Fibroblast of lung (primary cell): ENCODE data around the gene AFAP1. TPM values are rescaled to one million over a fixed set of nuclear protein-coding genes. Genes with fewer than 3 reads are reported as not detected.

Experiments used
- DNase-seq, 2 donors: peaks; one replicate each; pipeline versions ENCODE4 v3.0.0 to v3.0.0-alpha.2; 2010; ENCODE audit warnings: low read depth in 2 of 2
- H2AFZ ChIP-seq: 2 replicates; pipeline ENCODE4 v1.5.1; 2012; ENCODE audit warnings: low read length, control low read depth, inconsistent platforms
- H3K27ac ChIP-seq: 2 replicates; pipeline ENCODE4 v1.5.1; 2011; ENCODE audit warnings: low read length, control low read depth; ENCODE audit not compliant: insufficient read depth
- H3K27me3 ChIP-seq: 2 replicates; pipeline ENCODE4 v1.5.1; 2011; ENCODE audit warnings: mild to moderate bottlenecking, low read length; ENCODE audit not compliant: control insufficient read depth, insufficient read depth
- H3K36me3 ChIP-seq: 2 replicates; pipeline ENCODE4 v1.5.1; 2011; ENCODE audit warnings: low read length; ENCODE audit not compliant: control insufficient read depth, insufficient read depth
- H3K4me1 ChIP-seq: 2 replicates; pipeline ENCODE4 v1.5.1; 2011; ENCODE audit warnings: low read length; ENCODE audit not compliant: control insufficient read depth, insufficient read depth; ENCODE audit errors: extremely low read depth
- H3K4me2 ChIP-seq: 2 replicates; pipeline ENCODE4 v1.5.1; 2011; ENCODE audit warnings: low read length, control low read depth; ENCODE audit not compliant: insufficient read depth; ENCODE audit errors: extremely low read depth
- H3K4me3 ChIP-seq, 4 experiments: fragments of 200-600 bp in 1 of 4; sonication (generic) in 1 of 4; replicated peaks in 1 of 4; 2 replicates each; pipeline ENCODE4 v1.5.1; 2011 to 2016; ENCODE audit warnings: low read length in 4 of 4, low read depth in 3 of 4, mild to moderate bottlenecking in 3 of 4, control low read depth in 2 of 4, inconsistent platforms in 1 of 4, mixed read lengths in 1 of 4; ENCODE audit not compliant: insufficient read depth in 1 of 4; ENCODE audit errors: control extremely low read depth in 1 of 4
- H3K79me2 ChIP-seq: 2 replicates; pipeline ENCODE4 v1.5.1; 2012; ENCODE audit warnings: mild to moderate bottlenecking, low read length, inconsistent platforms; ENCODE audit not compliant: control insufficient read depth, insufficient read depth
- H3K9ac ChIP-seq: 2 replicates; pipeline ENCODE4 v1.5.1; 2011; ENCODE audit warnings: mild to moderate bottlenecking, low read length, control low read depth; ENCODE audit not compliant: insufficient read depth
- H3K9me3 ChIP-seq: 2 replicates; pipeline ENCODE4 v1.5.1; 2012; ENCODE audit warnings: low read depth, low read length; ENCODE audit not compliant: control insufficient read depth, insufficient read depth
- H4K20me1 ChIP-seq: 2 replicates; pipeline ENCODE4 v1.5.1; 2011; ENCODE audit warnings: low read length; ENCODE audit not compliant: control insufficient read depth, insufficient read depth; ENCODE audit errors: extremely low read depth
- CTCF ChIP-seq, 2 donors: IDR thresholded peaks in 1 of 2; conservative IDR thresholded peaks in 1 of 2; 1 replicate in 1 of 2; 2 replicates in 1 of 2; pipeline ENCODE4 v1.5.1; 2011 to 2012; ENCODE audit warnings: low read length in 2 of 2, control low read depth in 1 of 2, inconsistent platforms in 1 of 2, low read depth in 1 of 2, mild to moderate bottlenecking in 1 of 2
- EZH2 ChIP-seq: IDR thresholded peaks from 2 replicates; pipeline ENCODE4 v1.5.1; 2012; ENCODE audit warnings: low read length, control low read depth, mild to moderate bottlenecking; ENCODE audit errors: missing control alignments
- polyA plus RNA-seq, 2 donors: library from polyadenylated mRNA; depleted of rRNA in 1 of 2; stranded (reverse) in 1 of 2; unstranded in 1 of 2; fragments of >200 nt; gene quantifications; 2 replicates each; pipeline ENCODE4 v1.2.1, GENCODE V29; 2011 to 2012; ENCODE audit warnings: missing spikeins in 1 of 2
- total RNA-seq: library from RNA; depleted of rRNA; stranded (reverse); fragments of >200 nt; gene quantifications from 2 replicates; pipeline ENCODE4 v1.2.1, GENCODE V29; 2014

Gene AFAP1
- total and polyA plus RNA-seq, 2 donors (not counting 1 experiment from before 2014, with no cell fraction given): 21.8 to 30.1 TPM

GRCh38 chr4:7712021-7712671 is 227.5 kb downstream of the AFAP1 start:
- Histone ChIP-seq H3K4me2 (no peak overlapping the region), H3K4me1 (no peaks in the 10 kb centered on the region), H2AFZ (no peak overlapping the region), H3K9me3 (no peaks in the 10 kb centered on the region), H3K9ac (no peak overlapping the region), H3K4me3 (no peak overlapping the region), H3K79me2 (no peaks in the 10 kb centered on the region), H3K27ac (no peak overlapping the region), H3K27me3 (no peaks in the 10 kb centered on the region), H3K36me3 (no peaks in the 10 kb centered on the region), H4K20me1 (no peaks in the 10 kb centered on the region)
- TF ChIP-seq EZH2 (no peak), CTCF (conservative IDR thresholded peaks at IDR 0.05 in 1 of 2, IDR thresholded peaks at IDR 0.05 in 1 of 2; ENCODE audit: low read depth in 1 of 2, low read length in 2 of 2) (no peak)
- no peak for DNase-seq

- Histone ChIP-seq H3K79me2 (no peaks in the 10 kb centered on the region), H3K4me2 (no peak overlapping the region), H2AFZ (no peak overlapping the region), H3K36me3 (no peaks in the 10 kb centered on the region), H4K20me1 (no peaks in the 10 kb centered on the region), H3K4me1 (no peaks in the 10 kb centered on the region), H3K9ac (no peak overlapping the region), H3K27me3 (no peaks in the 10 kb centered on the region), H3K9me3 (no peaks in the 10 kb centered on the region), H3K27ac (no peak overlapping the region), H3K4me3 (no peak overlapping the region)
- no peak for DNase-seq
- no peak for TF ChIP-seq CTCF (conservative IDR thresholded peaks at IDR 0.05 in 1 of 2, IDR thresholded peaks at IDR 0.05 in 1 of 2; ENCODE audit: low read depth in 1 of 2, low read length in 2 of 2)
Observed at GRCh38 chr4:7711307-7711963, 228.2 kb downstream of the AFAP1 start.

- no peak overlapping the region for H3K27ac ChIP-seq
- H2AFZ ChIP-seq: no peak overlapping the region
- H3K4me3 ChIP-seq: no peak overlapping the region
- no peak for TF ChIP-seq CTCF (conservative IDR thresholded peaks at IDR 0.05 in 1 of 2, IDR thresholded peaks at IDR 0.05 in 1 of 2; ENCODE audit: low read depth in 1 of 2, low read length in 2 of 2)
- TF ChIP-seq EZH2: no peak
- DNase-seq: no peak
- H3K27me3 ChIP-seq: no peaks in the 10 kb centered on the region
- no peak overlapping the region for H3K4me2 ChIP-seq
- no peaks in the 10 kb centered on the region for H3K36me3 ChIP-seq
- no peak overlapping the region for H3K9ac ChIP-seq
- no peaks in the 10 kb centered on the region for H3K9me3 ChIP-seq
- H3K4me1 ChIP-seq: no peaks in the 10 kb centered on the region
- no peaks in the 10 kb centered on the region for H4K20me1 ChIP-seq
- H3K79me2 ChIP-seq: no peaks in the 10 kb centered on the region
Observed at GRCh38 chr4:7710576-7711306, 228.9 kb downstream of the AFAP1 start.
